EL (cell line): ENCODE measurements around the gene PARD6A.

Source experiments
- DNase-seq: peaks from one replicate; pipeline ENCODE4 v3.0.0-alpha.2; 2016

The PARD6A gene

GRCh38 chr16:67660564-67661028, at the start of gene PARD6A:
PARD6A (plus strand) TSS chr16:67660960; CDS start chr16:67661039, 79 bp downstream.
- DNase-seq, result peak; percentile 96

- no peak for DNase-seq
Observed at GRCh38 chr16:67613808-67614207, 47.0 kb upstream of the PARD6A start.

- DNase-seq, result no peak
Observed at GRCh38 chr16:67628216-67628615, 32.5 kb upstream of the PARD6A start.

- DNase-seq, result no peak
Observed at GRCh38 chr16:67632415-67633172, 28.2 kb upstream of the PARD6A start.

GRCh38 chr16:67636713-67637112, 24.0 kb upstream of the PARD6A start:
- DNase-seq, result no peak

GRCh38 chr16:67637625-67638024, 23.1 kb upstream of the PARD6A start:
- no peak for DNase-seq

- no peak for DNase-seq
Observed at GRCh38 chr16:67641779-67642708, 18.7 kb upstream of the PARD6A start.

GRCh38 chr16:67644038-67644437, 16.7 kb upstream of the PARD6A start:
- DNase-seq, result no peak

- no peak for DNase-seq
Observed at GRCh38 chr16:67645397-67646121, 15.2 kb upstream of the PARD6A start.

- no peak for DNase-seq
Observed at GRCh38 chr16:67647111-67647651, 13.6 kb upstream of the PARD6A start.

- DNase-seq, result no peak
Observed at GRCh38 chr16:67647681-67648080, 13.1 kb upstream of the PARD6A start.

- no peak for DNase-seq
Observed at GRCh38 chr16:67648088-67648763, 12.5 kb upstream of the PARD6A start.

- no peak for DNase-seq
Observed at GRCh38 chr16:67648764-67649407, 11.9 kb upstream of the PARD6A start.

- DNase-seq, result no peak
Observed at GRCh38 chr16:67649494-67649931, 11.2 kb upstream of the PARD6A start.

- no peak for DNase-seq
Observed at GRCh38 chr16:67650023-67650422, 10.7 kb upstream of the PARD6A start.

- no peak for DNase-seq
Observed at GRCh38 chr16:67651039-67651438, 9.7 kb upstream of the PARD6A start.

- DNase-seq, result no peak
Observed at GRCh38 chr16:67651847-67652246, 8.9 kb upstream of the PARD6A start.

- DNase-seq, result peak; percentile 25
Observed at GRCh38 chr16:67652578-67653127, 8.1 kb upstream of the PARD6A start.

GRCh38 chr16:67653128-67653788, 7.5 kb upstream of the PARD6A start:
- peak; percentile 35 for DNase-seq

- no peak for DNase-seq
Observed at GRCh38 chr16:67653789-67654402, 6.9 kb upstream of the PARD6A start.
